T follicular helper cell (primary cell): ENCODE data around the gene RAI14.
"Not testable (repeated sequence)": the region's sequence is repeated elsewhere in the genome, so short reads cannot be mapped to it uniquely, and the experiment has no call there.

ENCODE experiments used
- DNase-seq: peaks from one replicate; pipeline ENCODE4 v3.0.0-alpha.2; 2020; ENCODE audit warnings: low read depth

The RAI14 gene

GRCh38 chr5:34698754-34699153 is 42.6 kb downstream of the RAI14 start:
- DNase-seq, result no peak

- no peak for DNase-seq
Observed at GRCh38 chr5:34699155-34700077, 43.3 kb downstream of the RAI14 start.

- no peak for DNase-seq
Observed at GRCh38 chr5:34700078-34700452, 43.9 kb downstream of the RAI14 start.

GRCh38 chr5:34701442-34701841 is 45.3 kb downstream of the RAI14 start:
- not testable (repeated sequence) for DNase-seq

- DNase-seq, result no peak
Observed at GRCh38 chr5:34703767-34704713, 47.9 kb downstream of the RAI14 start.

GRCh38 chr5:34706084-34706483 is 50.0 kb downstream of the RAI14 start:
- DNase-seq, result no peak

GRCh38 chr5:34707451-34708107 is 51.5 kb downstream of the RAI14 start:
- DNase-seq, result no peak

- no peak for DNase-seq
Observed at GRCh38 chr5:34708777-34709176, 52.6 kb downstream of the RAI14 start.

- no peak for DNase-seq
Observed at GRCh38 chr5:34709861-34710673, 53.9 kb downstream of the RAI14 start.

- DNase-seq, result no peak
Observed at GRCh38 chr5:34712565-34712964, 56.4 kb downstream of the RAI14 start.

GRCh38 chr5:34715711-34716110 is 59.6 kb downstream of the RAI14 start:
- DNase-seq, result no peak

GRCh38 chr5:34716986-34717385 is 60.9 kb downstream of the RAI14 start:
- no peak for DNase-seq

GRCh38 chr5:34717426-34718327 is 61.5 kb downstream of the RAI14 start:
- no peak for DNase-seq

GRCh38 chr5:34718516-34718915 is 62.4 kb downstream of the RAI14 start:
- no peak for DNase-seq

- no peak for DNase-seq
Observed at GRCh38 chr5:34719029-34719428, 62.9 kb downstream of the RAI14 start.

- no peak for DNase-seq
Observed at GRCh38 chr5:34721327-34721726, 65.2 kb downstream of the RAI14 start.

GRCh38 chr5:34722183-34722582 is 66.1 kb downstream of the RAI14 start:
- no peak for DNase-seq

GRCh38 chr5:34724741-34725140 is 68.6 kb downstream of the RAI14 start:
- no peak for DNase-seq

- not testable (repeated sequence) for DNase-seq
Observed at GRCh38 chr5:34727166-34727749, 71.1 kb downstream of the RAI14 start.

GRCh38 chr5:34728236-34728635 is 72.1 kb downstream of the RAI14 start:
- DNase-seq, result no peak
